ENCODE measurements around the gene ABLIM2. TPM values are rescaled to one million over a fixed set of nuclear protein-coding genes. Genes with fewer than 3 reads are reported as not detected.
A peak's percentile ranks its signal among the peaks of the same experiment; 100 is the strongest.

ABLIM2 gene
- polyA plus RNA-seq, 1 donor: 16.0 TPM

DNA sequence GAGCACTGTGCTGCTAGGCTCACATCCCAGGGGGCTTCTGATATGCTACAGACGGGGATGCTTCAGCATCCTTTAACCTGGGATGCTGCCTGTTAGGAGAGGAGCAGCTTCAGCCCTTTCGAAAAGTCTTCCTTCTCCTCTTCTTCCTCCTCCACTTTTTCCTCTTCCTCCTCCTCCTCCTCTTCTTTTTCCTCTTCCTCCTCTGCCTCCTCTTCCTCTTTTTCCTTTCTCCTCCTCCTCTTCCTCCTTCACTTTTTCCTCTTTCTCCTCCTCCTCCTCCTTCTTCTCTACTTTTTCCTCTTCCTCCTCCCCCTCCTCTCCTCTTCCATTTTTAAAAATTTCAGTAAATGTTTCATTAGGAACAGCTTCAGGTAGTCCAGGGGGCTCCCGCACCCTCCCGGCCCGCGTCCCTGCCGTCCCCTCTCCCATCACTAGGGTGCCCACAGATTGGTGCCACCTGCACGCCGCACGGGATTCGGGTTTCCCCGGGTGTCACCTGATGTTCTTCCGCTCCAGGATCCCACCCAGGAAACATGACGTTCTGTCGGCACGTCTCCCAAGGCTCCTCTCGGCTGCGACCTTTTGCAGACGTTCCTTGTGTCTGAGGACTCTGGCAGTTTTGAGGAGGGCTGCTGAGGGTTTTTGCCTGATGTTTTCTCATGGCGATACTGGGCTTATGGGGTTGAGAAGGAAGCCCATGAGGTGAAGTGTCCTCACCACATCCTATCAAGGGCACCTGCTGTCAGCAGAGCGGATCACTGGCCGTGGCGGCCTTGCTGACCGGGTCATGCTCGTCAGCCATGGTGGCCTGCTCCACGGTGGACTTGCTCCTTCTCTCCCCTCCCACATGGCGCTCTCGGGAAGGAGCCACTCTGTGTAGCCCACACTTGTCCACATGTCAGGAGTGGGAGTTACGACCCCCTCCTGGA is 135.6 kb downstream of the ABLIM2 start:
- no peak for DNase-seq

DNA sequence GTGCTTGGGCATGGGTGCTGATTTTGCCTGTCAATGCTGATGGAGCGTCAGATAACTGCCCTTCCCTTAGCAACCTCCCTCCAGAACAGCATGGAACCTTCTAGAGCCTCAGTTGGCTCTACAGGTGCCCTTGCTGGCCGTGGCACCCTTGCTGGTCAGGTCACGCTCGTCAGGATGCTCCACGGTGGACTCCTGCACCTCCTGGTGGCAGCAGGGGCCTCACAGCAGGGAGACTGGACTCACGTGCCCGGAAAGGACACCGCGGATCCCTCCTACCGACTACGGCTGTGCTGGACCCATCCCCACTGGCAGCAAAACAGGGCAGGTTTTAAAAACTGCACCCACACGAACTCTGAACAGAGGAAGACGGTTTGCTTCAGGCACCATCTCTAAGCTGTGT is 136.8 kb downstream of the ABLIM2 start:
- DNase-seq: no peak

DNA sequence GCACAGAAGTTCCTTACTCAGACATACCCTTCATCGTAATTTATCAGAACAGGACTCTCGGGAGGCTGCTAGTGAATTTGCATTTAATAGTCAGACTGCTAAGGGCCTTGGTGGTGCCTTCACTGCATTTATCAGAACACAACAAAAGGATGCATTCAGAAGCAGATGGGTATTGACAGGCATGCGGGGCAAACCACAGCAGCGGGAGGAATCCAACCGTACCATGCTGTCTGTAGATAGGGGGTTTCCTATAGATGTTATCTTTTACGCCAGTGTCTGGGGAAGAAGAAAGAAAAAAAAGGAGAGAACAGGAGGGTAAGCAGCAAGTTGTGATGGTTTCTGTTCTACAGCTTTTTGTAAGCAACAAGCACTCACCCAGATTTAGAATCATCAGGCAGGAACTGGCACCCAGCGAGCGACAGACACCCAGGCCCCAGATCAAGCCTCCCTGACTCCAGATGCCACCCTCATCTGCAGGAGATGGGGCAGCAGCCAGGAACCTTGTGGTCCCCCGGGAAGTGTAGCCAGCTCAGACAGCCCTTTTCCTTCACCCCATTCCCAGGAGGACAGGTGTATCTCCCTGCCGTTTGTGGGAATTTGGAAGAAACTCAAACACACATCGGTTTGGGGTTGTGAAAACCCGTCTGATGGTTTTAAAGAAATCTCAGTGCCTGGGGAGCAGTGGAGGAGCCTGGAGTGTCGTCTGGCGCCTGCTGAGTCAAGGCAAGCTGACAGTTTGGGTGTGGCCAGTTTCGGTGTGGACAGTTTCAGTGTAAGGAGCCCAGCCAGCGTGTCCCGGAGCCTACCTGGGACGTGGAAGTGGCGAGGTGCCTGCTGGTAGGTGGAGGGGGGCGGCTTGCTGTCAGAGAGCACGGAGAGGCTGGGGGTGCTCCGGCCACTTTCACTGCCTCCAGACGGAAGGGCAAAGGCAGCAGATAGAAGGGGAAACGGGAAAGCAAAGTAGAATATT is 138.9 kb downstream of the ABLIM2 start:
- no peak for DNase-seq

DNA sequence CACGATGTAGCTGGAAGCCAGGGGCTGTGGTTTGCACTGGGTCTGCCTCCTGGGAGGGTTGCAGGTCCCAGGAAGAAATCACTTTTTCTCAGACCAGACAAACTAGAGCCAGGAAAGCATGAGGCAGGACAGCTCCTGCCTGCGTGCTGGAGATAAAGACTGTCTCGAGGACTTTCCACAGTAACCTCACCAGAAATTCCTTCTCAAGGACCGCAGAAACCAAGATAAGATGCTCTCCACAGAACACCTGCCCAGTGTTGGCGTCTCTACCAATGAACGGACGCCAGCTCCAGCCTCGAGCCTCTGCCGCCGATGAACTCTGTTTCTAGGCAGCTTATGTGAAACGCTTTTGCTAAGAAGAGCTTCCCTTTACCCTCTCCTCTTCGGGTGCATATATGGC is 142.1 kb downstream of the ABLIM2 start:
- DNase-seq: no peak

DNA sequence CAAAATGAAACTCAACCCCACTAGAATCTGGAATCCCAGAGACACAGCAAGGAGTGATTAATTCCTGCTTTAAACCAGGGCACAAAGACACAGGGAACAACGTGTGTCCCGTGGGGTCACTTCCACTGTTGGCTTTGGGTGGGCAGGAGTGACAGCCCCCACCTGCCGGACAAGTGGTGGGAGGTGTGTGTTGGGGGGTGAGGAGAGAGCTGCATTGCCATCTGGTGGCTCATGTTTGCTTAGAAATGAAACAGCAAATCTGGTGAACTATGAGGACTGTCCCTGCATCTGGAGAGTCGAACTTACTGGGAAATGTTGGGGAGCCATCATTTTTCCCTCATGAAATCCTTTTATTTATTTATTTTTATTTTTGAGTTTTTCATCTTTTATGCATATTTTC is 143.1 kb downstream of the ABLIM2 start:
- no peak for DNase-seq

DNA sequence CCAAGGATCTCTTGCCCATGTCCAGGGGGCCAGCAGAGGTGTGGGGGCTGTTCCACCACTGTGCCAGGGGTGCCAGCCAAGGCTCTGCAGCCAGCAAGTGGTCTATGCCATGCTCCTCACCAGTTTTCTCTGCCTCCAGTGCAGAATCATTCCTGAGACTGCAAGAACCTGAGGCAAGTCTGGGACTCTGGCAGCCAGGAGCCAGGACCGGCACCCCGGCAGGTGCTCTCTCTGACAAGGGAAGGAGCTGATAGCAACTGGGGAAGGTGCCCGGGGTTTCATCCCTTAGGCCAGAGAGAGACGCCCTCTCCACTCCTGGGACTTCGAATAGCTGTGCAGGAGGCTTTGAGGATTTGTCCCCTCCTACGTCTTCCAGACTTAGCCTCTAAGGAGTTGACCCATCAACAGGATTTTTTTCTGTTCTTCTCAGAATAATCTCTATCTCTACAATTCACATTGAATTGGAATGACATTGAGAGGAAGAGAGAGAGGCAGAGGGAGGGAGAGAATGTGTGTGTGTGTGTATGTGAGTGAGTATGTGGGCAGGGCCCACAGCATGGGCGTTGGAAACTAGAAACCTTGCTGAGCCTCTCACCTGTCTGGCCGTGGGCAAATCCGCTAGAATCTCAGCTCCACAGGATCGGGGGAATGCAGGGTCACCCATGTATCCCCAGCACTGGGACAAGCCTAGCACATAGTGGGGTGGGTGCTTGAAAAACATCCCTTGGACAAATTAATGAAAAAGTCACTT is 144.5 kb downstream of the ABLIM2 start:
- DNase-seq: no peak

DNA sequence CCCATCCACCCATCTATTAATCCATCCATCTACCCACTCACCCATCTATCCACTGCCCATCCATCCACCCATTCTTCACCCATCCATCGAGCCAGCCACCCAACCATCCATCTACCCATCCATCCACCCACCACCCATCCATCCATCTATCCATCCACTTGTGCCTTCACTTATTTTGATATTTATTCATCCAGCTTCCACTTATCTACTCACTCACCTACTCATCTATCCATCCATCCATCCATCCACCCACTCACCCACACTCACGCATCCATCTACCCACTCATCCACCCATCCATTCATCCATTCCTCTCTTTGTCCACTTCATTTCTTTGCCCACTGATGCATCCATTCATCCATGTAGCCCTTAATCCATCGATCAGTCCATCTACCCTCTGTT is 146.1 kb downstream of the ABLIM2 start:
- DNase-seq: no peak

DNA sequence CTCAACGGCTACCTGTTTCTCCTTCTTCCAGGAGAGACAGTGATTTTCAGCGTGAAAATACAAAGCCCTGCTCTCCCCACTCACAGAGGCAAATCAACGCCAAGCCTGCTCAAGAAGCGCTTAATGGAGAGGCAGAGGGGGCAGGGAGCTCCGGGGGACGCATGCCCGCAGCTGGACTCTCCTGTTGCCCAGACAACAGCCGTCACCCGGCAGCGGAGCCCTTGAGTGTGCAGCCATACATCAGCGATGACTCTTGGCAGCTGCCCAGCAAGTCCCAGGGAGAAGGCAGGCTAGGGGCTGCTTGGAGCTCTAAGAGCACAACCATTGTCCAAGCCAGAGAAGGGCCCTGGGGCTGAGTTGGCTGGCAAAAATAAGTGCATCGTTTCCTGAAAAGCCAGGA is 148.0 kb downstream of the ABLIM2 start:
- DNase-seq: peak; percentile 67

DNA sequence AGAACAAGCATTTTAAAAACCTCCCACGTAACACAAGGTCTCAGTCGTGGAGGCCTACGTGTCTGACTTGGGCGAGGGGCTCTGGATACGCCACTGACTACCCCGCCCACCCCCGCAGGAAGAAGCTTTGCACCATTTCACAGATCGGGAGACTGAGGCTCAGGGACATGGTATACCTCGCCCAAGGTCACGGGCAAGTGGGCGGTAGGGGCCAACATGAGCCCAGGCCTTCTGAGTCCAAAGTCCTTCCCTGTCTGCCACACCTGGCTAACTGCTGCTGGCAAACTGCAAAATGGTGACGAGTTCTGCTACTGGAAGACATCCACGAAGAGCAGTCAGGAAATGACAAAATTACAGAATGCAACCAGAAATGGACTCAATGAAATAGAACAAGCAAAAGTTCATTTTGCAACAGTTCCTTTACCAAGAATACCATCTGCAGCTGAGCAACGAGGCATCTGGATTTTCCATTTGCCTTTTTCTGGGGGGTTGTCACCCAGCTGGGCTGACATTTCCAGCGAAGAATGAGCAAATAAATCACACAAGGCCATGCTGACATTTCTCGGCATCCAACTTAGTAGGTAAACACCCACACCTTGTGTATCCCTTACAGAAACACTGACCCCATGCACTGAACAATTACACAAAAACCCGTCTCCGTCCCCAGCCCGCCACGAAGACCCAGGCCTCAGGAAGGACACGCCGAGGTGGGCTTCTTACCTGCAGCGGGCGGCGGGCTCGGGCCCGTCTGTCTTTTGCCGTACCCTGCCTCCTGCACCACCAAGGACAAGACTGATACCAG is 148.7 kb downstream of the ABLIM2 start:
- DNase-seq: peak; percentile 40

DNA sequence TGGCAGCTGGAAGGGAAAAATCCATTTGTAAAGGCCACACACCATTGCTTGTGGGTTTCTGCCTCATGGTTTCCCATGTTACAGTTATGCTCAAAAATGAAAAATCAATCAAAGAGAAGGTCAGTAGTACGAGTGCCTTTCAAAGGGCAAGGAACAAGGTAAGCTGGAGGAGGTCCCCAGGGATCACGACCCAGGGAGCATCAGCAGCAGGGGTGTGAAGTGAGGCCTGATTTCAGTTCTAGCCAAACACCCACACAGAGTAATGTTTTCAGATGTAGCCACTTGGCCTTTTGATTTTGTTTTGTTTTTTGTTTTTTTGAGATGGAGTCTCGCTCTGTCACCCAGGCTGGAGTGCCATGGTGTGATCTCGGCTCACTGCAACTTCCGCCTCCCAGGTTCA is 149.5 kb downstream of the ABLIM2 start:
- no peak for DNase-seq

DNA sequence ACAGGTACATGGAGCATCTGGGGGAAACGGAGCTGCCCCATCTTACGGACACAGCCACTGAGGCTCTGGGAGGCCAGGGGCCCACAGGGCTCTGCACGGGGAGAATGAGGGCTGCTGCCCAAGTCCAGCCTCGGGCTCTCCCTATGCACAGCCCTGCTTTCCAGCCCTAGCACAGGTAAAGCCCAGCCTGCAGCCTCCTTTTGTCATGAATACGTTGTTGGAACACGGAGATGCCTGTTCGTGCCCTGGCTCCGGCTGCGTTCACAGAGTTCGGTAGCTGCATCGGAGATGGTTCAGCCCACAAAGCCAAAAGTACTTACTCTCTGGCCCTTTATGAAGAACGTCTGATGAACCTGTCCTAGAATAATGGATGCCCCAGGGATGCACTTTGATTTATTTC is 150.2 kb downstream of the ABLIM2 start:
- DNase-seq: no peak

DNA sequence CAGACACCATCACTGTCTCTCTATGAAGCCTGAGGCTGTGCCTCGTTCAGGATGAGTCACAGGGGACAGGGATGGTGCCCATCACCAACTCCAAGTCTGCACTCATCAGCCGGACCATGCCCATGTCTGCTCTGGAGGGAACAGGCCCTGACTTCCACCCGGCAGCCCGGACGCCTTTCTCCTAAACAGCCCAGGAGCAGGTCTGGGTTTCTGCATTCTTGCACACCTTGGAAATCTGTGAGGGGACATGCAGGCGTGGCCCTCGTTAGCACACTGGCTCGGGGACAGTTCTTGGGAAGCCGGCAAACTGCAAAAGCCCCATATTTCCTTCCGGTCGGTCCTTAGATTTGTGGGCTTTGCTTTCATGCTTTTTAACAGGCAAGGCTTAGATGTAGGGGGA is 151.0 kb downstream of the ABLIM2 start:
- no peak for DNase-seq

DNA sequence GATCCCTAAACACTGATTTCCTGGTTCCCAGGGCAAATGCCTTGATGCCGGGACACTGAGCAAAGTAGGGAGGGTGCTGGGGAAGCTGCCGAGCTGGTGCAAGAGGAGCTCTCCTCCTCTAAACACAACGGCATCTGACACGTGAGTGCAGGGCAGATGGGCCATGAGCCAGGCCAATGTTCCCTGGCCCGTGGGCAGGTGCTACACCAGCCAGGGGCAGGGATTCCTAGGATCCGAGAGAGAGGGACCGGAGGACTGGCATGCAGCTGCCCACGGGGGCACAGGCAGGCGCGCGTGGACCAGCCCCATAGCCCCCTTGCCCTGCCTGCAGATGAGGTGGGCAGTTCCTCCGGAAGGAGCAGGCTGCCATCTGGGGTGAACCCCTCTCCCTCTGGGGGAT is 152.1 kb downstream of the ABLIM2 start:
- DNase-seq: no peak

DNA sequence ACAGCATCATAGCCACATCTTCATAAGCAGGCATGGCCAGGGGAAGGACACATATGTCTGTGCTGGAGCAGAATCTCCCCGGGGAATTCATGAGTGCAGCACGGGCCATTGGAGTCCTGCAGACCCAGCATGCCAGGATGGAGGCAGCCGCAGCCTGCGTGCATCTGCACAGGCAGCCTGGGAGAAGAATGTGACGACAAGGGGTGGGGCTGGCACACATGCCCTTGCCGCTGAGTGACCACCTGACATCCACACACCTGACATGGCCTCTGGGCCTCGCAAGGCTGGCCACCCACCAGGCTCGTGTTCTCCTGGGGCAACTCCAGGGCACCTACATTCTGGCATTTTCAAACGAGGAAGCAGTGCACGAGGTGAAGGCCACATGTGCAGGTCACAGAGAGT is 152.8 kb downstream of the ABLIM2 start:
- DNase-seq: no peak

DNA sequence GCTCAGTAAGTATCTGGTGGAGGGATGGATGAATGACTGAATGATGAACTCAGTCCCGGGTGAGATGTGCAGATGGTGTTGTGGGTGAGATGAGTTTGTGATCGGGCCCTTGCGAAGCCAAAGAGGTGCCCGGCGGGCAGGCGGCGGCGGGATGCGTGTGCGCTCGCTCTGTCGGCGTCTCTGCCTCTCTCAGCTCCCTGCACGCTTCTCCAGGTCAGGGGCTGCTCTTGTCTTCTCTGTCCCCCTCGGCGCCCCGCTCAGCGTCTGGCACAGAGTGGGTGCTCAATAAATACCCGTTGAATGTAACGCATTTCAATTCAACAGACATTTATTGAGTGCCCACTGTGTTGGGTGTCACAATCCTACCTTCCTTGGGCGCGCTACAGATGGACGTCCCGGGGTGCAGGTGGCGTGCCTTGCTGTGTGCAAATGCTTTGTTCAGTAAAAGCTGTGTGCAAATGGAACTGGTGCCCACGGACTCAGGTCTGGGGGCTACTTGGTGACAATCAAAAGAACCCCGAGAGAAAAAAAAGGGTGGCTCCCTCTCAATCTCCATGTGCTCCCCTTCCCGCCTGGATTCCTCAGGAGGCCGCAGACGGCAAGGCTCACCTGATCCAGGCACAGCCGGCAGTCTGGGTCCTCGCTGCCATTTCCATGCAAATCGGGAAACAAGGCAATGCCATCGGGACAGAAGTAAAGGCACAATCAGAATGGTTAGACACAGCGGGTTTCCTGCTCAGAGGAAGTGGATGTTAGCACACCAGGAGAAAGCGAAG is 153.4 kb downstream of the ABLIM2 start:
- no peak for DNase-seq

DNA sequence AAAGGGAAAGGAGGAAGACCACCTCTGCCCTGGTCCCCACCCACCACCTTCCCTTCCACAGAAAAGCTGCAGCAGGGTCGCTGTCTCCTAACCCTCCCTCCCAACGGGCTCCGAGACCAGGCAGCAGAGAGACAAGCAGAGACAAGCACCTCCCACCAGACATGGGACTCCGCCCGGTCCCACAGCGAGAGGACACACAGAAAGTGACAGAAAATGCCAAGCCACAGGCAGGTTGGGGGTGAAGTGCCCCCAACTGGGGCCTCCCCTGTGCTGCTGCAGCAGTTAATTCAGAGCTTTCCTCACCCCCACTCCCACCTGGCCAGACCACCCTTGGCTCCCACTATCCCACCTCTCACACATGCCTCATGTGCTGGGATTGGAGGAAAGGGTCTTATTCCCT is 154.5 kb downstream of the ABLIM2 start:
- DNase-seq: no peak

DNA sequence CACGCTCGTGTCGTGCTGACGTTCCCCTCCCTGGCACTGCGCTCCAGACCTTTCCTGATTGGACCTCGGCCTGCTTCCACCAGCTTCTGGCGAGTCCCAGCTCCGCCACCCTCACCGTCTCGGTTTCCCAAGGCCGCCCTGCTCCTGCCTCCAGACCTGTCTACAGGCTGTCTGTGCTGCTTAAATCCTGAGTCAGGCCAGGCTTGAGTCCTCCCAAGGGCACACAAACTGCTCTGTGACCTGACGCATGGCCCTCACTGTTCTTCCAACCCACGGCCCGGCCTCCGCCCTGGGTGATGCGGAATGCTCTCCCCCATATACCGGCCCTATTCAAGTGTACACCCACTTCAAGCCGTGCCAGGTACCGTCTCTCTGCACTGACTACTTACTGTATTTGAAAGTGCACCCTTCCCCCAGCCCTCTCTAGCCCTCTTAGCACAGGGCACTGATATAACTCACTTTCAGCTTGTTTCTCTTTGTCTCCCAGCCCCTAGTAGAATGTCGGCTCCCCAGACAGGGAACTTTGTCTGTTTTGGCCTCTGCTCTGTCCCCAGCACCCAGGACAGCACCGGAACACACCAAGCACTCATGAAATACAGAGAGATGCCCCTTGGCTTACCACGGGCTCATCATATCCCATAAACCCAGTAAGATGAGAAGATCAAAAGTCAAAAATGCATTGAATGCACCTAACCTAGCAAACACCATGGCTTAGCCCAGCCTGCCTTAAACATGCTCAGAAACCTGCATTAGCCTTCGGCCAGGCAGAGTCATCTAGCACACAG is 155.9 kb downstream of the ABLIM2 start:
- no peak for DNase-seq

DNA sequence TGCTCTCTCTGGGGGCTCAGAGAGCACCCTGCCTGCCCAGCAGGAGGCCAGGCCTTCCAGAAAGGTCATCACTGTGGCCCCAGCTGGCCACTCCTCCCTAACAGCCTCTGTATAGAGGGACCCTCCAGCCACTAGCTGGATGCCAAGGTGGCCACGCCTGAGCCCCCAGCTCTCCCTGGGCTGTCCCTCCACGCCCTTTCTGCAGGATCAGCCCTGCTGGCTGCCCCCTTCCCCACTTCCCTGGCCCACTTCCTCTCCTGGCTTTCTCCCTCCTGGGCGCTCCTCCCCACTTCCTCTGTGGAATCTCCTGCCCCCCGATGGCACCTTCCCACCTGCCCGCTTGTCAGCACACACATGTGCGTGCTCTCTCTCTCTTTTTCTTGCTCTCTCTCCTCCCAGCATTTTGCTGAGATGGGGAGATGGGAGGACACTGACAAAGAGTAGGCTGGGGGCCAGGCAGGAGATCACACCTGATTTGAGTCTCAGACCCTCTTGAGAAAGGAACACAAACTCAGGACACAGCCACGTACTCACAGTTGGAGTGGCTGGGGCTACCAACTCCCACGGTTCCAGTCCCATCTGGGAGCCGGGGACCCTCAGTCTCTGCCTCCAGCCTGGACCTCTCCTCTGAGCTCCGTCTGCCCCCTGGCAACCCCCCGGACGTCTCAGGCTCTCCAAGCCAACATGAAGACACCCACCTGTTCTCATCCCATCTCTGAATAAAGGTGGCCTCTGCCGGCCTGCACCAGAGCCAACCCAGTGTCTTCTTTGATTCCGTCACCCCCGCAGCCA is 156.9 kb downstream of the ABLIM2 start:
- DNase-seq: no peak

All from hindlimb muscle (tissue), 1 donor.